Activated effector memory CD4-positive, alpha-beta T cell treated with anti-CD3 and anti-CD28 coated beads, Interleukin-2, amount 50 U/mL, for 16 hours (primary cell): ENCODE data around the gene ALPP.
"Not testable (repeated sequence)": the region's sequence is repeated elsewhere in the genome, so short reads cannot be mapped to it uniquely, and the experiment has no call there.

Experiments used
- DNase-seq: peaks from one replicate; pipeline ENCODE4 v3.0.0-alpha.2; 2020

The ALPP gene

GRCh38 chr2:232382331-232383225, 4.0 kb downstream of the ALPP start:
- peak; percentile 45 for DNase-seq

GRCh38 chr2:232384466-232384865, 5.9 kb downstream of the ALPP start:
- DNase-seq, result no peak

- not testable (repeated sequence) for DNase-seq
Measured at GRCh38 chr2:232385058-232385457, 6.5 kb downstream of the ALPP start.

GRCh38 chr2:232385660-232386489, 7.3 kb downstream of the ALPP start:
- DNase-seq, result no peak

DNA sequence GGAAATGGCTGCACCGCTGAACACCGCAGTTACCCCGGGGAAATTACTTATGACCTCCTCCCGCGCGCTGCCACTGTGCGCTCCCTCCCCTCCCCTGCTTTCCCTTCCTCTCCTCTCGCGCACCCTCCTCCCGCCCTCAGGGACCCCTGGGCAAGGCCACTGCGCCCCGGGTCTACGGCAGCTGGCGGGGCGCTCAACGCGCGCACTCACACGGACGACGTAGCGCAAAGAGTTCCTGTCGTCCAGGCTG, 7.9 kb downstream of the ALPP start:
- DNase-seq, result no peak

DNA sequence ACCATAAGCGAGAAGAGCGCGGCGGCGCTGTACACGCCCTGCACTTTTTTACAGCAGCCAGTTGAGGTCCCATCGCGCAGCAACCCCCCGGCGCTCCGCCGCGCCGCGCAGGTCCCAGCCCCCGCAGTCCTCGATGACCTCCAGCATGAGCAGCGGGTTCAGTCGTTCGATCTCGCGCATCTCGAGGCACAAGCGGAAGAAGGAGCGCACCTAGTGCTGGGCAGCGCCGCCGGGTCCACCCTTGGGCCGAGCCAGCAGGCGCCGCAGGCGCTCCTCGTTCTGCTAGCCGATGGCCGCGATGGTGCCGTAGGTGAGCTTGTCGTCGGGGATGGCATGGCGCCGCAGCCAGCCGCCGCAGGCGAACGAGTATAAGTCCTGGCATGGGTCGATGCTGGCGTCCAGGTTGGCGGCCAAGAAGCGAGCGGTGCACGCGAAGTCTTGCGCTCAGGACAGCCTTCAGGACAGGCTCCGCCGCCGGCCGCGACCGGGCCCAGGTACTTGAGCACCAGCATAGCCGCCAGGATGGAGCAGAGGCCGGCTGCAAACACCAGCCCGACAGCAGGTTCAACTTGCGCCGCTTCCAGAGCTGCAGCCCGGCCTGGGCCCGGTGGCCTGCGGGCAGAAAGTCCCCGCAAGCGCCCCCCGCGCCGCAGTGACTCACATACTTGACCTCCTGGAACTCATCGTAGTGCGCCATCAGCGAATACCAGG, 8.3 kb downstream of the ALPP start:
- no peak for DNase-seq

DNA sequence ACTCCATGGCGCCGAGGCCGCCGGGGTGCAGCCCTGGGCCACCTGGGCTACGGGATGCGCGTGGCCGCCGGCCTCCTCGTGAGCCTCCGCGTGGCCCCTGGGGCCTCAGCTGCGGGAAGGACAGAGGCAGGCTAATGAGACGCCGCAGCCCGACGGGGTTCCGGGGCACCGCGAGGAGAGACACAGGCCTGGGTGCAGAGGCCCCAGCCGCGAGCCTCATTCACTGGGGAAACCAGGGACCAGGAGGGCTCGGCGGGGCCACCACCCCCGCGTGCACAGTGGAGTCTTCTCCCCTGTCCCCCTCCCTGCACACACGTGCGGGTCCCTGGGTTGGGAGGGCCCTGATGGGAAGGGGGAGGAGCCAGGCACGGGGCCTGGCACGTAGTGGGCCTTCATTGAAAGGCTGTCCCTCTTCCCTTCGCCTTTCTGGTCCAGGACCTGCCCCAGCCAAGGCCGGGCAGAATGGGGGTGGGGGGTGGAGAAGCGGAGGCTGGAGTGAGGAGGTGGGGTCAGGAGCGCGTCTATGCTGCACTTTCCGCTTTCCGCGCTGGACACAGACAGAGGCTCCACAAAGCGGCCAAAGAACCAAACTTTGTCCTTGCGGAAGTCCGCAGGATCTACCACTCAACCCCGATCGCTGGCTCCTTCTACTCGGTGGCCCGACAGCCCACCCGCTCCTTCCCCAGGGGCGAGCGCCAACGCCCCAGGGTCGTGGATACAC, 9.1 kb downstream of the ALPP start:
- no peak for DNase-seq

- DNase-seq, result no peak
Measured at GRCh38 chr2:232388324-232388891, 9.9 kb downstream of the ALPP start.

DNA sequence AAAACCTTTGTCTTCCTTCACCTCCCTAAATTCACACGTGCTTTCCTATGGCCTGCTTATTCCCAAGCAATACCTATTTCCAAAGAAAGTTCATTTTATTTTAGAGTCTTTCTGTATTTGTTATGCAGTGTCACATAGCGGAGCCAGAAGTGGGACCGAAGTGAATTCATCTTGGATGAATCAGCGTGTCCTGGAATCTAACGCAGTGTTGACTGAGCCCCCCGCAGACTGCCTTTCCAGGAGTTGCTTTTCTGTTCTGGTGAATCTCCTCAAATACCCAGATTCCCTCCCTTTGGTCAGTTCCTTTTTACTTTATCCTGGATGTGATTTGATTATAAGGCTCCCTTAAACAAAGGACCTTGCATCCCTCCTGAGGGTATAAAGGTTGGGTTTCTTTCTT, 10.8 kb downstream of the ALPP start:
- DNase-seq, result no peak

DNA sequence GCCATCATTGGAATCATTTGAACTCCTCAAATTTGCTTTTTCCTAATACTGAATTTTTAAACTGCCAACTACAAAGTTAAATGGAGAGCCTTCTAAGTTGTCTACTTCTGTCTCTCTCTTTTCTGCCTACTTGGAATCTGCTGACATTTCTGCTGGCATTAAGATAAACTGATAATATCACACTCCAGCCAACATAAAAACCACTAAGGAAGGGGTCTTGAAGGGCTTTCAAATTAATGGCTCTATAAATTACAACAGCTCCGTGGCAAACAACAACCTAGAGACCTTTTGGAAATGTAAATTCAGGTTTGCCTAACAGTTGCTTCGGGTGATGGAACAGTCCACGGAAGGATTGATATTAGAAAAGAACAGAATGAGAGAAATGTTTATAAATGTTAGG, 12.1 kb downstream of the ALPP start:
- no peak for DNase-seq

GRCh38 chr2:232393556-232393955, 15.0 kb downstream of the ALPP start:
- no peak for DNase-seq

DNA sequence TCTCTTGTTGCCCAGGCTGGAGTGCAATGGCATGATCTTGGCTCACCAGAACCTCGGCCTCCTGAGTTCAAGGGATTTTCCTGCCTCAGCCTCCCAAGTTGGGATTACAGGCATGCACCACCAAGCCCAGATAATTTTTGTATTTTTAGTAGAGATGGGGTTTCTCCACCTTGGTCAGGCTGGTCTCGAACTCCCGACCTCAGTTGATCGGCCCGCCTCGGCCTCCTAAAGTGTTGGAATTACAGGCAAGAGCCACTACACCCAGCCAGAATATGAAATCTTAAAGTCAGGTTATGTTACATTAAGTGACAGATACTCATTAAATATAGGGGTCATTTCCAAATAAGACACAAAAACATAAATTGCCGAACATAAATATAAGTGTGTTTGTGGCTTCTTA, 15.9 kb downstream of the ALPP start:
- not testable (repeated sequence) for DNase-seq

DNA sequence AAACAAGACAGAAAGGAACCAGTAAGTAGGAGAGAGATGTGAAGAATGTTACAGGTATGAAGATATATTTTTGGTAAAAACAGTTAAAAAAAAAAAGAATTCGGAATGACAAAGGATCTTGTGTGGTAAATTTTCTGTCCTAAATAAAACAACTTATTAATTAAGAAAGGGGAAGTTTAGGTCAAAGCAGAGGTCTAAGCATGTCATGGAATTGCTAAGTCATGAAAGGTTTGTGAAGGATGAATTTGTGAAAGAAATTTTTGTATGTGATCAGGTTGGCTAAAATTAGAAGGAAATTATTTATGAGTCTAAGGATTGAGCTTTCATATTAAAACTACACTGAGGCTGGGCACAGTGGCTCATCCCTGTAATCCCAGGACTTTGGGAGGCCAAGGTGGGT, 17.0 kb downstream of the ALPP start:
- DNase-seq, result no peak

DNA sequence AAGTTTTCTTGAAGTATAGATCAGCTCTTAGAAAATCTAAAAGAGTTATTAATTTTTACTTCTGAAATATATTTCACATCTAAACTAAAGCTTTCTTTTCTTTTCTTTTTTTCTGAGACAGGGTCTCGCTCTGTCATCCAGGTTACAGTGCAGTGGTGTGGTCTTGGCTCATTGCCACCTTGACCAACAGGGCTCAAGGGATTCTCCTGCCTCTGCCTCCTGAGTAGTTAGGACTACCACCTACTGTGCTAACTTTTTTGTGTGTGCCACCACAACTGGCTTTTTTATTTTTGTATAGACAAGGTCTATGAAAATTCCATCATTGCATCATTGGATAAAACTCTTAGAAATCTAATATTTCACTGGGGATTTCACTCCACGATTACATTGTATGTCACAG, 18.1 kb downstream of the ALPP start:
- DNase-seq, result no peak

DNA sequence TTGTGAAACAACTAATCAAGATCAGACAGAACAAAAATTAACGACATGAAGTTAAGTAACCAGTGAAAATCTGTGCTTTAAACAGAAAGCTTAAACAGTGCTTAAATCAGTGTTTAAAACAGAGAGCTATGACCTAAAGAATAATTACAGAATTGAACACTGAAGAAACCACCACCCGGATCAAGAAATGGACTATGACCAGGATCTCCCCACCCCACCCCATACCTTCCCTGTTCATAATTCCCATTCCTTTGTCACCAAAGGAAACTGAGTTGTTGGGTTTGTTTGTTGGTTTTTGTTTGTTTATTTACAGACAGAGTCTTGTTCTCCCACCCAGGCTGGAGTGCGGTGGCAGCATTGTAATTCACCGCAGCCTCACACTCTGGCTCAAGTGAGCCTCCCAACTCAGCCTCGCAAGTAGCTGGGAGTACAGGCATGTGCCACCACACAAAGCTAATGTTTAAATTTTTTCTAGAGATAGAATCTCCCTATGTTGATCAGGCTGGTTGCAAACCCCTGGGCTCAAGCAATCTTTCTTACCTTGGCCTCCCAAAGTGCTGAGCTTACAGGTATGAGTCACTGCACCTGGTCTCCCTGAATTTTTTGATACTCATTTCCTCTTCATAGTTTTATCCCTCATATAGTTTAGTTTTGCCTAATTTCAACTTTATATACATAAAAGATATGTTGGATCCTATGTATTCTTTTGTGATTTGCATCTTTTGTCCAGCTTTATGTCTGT, 19.9 kb downstream of the ALPP start:
- no peak for DNase-seq

DNA sequence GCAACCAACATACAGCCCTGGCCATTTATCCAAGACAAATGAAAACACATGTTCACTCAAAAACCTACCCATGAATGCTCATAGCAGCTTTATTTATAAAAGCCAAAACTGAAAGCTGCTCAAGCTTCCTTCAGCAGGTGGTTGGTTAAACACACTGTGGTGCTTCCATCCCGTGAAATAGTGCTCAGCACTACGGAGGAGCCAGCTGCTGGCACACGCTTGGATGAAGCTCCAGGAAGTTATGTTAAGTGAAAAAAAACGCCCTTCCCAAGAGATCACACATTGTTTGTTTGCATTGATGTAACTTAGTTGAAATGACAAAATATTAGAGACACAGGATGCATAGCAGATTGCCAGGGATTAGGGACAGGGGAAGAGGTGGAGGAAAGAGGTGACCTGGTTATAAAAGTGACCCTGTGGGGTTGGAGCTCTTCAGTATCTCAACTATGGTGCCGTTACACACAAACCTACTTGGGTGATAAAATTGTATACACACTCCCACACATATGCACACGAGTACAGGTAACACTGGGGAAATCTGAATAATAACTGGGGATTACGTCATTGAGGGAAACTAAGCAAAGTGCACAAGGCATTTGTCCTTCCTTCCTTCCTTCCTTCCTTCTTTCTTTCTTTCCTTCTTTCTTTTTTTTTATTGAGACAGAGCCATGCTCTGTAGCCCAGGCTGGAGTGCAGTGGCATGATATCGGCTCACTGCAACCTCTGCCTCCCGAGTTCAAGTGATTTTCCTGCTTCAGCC, 21.9 kb downstream of the ALPP start:
- no peak for DNase-seq

DNA sequence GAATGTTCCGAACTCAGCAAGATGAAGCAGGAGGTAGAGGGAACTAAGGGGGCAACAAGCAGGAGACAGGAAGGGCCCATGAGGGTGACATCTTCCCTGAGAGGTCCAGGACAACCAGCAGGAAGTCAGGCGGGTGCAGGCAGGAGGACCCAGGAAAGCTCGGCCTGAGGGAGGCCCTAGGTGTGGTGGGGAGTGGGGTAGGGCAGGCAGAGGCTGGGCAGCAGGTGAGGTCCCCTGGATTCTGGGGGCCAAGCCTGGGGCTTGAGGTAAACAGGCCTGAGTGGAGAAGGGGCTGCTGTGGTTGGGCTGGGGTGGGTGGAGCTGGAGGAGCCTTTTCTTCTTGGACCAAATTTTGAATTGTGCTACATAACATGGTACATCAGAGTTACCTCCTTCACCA, 24.0 kb downstream of the ALPP start:
- DNase-seq, result peak; percentile 8

DNA sequence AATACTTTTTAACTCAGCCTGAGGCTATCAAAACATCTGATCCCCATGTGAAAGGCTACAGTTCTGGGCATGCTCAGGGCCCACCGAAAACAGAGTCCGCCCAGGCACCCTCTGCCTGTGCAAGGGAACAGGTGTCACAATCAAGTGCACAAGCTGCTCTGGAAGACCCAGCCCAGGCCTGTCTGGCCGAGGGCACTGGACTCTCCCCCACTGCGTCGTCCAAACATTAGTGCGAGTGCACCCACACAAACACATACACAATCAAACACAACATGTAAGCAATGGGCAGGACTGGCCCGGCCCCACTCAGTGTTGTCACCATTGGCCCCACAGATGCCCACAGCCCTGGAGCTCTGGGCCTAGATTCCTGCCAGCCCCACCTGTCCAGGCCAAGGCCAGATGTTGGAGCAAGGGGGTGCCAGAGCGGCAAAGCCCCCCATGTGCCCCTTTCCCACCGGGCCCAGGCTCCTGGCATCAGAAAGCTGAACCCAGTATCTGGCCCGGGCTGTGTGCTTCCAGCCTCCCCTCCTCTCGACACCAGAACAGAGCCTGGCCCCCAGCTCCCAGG, 27.5 kb downstream of the ALPP start:
- no peak for DNase-seq

DNA sequence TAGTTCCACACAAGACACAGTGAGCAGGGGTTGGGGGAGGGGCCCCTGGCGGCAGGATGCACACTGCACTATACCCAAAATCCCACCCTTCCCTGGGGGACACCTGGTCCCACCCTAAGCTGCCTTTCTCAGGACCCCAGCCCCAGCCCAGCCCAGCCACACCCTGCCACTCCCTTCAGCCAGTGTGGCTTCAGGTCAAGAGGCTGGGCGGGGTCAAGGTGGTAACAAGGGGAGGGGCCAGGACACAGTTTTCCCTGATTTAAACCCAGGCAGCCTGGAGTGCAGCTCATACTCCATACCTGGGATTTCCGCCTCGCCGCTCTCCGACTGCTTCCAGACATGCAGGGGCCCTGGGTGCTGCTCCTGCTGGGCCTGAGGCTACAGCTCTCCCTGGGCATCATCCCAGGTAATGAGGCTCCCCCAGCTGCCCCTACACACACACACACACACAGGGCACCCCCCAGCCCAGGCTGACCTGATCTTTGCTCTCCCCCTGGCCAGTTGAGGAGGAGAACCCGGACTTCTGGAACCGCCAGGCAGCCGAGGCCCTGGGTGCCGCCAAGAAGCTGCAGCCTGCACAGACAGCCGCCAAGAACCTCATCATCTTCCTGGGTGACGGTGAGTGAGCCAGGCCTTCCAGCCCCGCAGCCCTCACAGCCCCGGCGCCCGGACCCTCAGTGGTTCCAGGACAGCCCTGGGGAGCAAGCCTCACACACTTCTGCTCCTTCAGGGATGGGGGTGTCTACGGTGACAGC, 28.2 kb downstream of the ALPP start, which contains the start of gene ALPG:
TSS of gene ALPG (plus strand) at position 289 of the 755 bp plus-strand sequence. CDS start at position 340, 51 bp downstream.
- no peak for DNase-seq
